HepG2 (cell line): ENCODE results near the gene FBXL22. TPM values are rescaled to one million over a fixed set of nuclear protein-coding genes. Genes with fewer than 3 reads are reported as not detected.
A peak's percentile ranks its signal among the peaks of the same experiment; 100 is the strongest.

Experiments
- AGO1 ChIP-seq: fragments of 200-400 bp; formaldehyde crosslinking; IDR thresholded peaks from 2 replicates; pipeline ENCODE4 v1.6.1; 2017; ENCODE audit warnings: mild to moderate bottlenecking, low read depth, low read length, moderate library complexity; ENCODE audit not compliant: poor library complexity, severe bottlenecking
- FOXK1 ChIP-seq: sonication (generic); formaldehyde crosslinking; IDR thresholded peaks from 2 replicates; pipeline ENCODE4 v1.4.0; 2020; ENCODE audit warnings: low read depth, missing genetic modification reagents, borderline replicate concordance
- NFE2L1 ChIP-seq: sonication (generic); formaldehyde crosslinking; IDR thresholded peaks from 2 replicates; pipeline ENCODE4 v1.4.0; 2020; ENCODE audit warnings: missing genetic modification reagents, mild to moderate bottlenecking, borderline replicate concordance
- NR2F1 ChIP-seq, 2 experiments: fragments of 450-650 bp in 1 of 2; formaldehyde crosslinking in 1 of 2; IDR thresholded peaks; 2 replicates each; pipeline versions ENCODE4 v1.5.0 to v1.6.1; 2016 to 2020; ENCODE audit warnings: mild to moderate bottlenecking in 1 of 2, missing compliant biosample characterization in 1 of 2, missing genetic modification reagents in 1 of 2, moderate library complexity in 1 of 2
- NR2F6 ChIP-seq, 2 experiments: IDR thresholded peaks; 2 replicates each; pipeline ENCODE4 v1.6.1; 2016; ENCODE audit warnings: antibody characterized with exemption in 1 of 2, mild to moderate bottlenecking in 1 of 2
- RXRA ChIP-seq: sonication (generic); formaldehyde crosslinking; IDR thresholded peaks from 2 replicates; pipeline ENCODE4 v1.5.1; 2020; ENCODE audit warnings: missing genetic modification reagents
- SP5 ChIP-seq: IDR thresholded peaks from 2 replicates; pipeline ENCODE4 v1.6.1; 2016; ENCODE audit warnings: low read depth, borderline replicate concordance
- ZNF256 ChIP-seq: sonication (generic); formaldehyde crosslinking; conservative IDR thresholded peaks from 2 replicates; pipeline ENCODE4 v1.4.0; 2020; ENCODE audit warnings: missing genetic modification reagents
- polyA plus RNA-seq, 8 experiments: library from polyadenylated mRNA; depleted of rRNA in 3 of 8; stranded (reverse) in 7 of 8; unstranded in 1 of 8; fragments of >200 nt; fragmentation: Illumina TruSeq in 4 of 8; extraction: Trizol in 4 of 8; gene quantifications; 2 replicates each; pipeline versions ENCODE4 v1.2.1 to v1.2.3, GENCODE V29; 2011 to 2016; ENCODE audit warnings: low read depth in 4 of 8, missing spikeins in 1 of 8, mixed read lengths in 1 of 8; ENCODE audit not compliant: insufficient read depth in 1 of 8
- total RNA-seq, 5 experiments: library from RNA; depleted of rRNA; stranded (reverse); fragments of >200 nt; fragmentation: Illumina TruSeq; extraction: Trizol; gene quantifications; 2 replicates each; pipeline ENCODE4 v1.2.3, GENCODE V29; 2016; ENCODE audit warnings: low read depth in 1 of 5
- TF ChIP-seq, protein P1 (sequence below), 2 experiments: sonication (generic) in 1 of 2; formaldehyde crosslinking in 1 of 2; IDR thresholded peaks; 2 replicates each; pipeline versions ENCODE4 v1.4.0 to v1.6.1; 2016 to 2020; ENCODE audit warnings: borderline replicate concordance in 1 of 2, low read depth in 1 of 2, mild to moderate bottlenecking in 1 of 2, missing genetic modification reagents in 1 of 2
- TF ChIP-seq, protein P2 (sequence below), 2 experiments: fragments of 450-650 bp in 1 of 2; sonication (generic) in 1 of 2; formaldehyde crosslinking in 1 of 2; IDR thresholded peaks; 2 replicates each; pipeline versions ENCODE4 v1.6.1 to v1.8.0; 2016 to 2022; ENCODE audit warnings: antibody characterized with exemption in 1 of 2, mild to moderate bottlenecking in 1 of 2, missing genetic modification reagents in 1 of 2

The FBXL22 gene
- total and polyA plus RNA-seq, 2 of the 13 experiments (the other 11 are each of a cell fraction or from before 2014, with no cell fraction given): 0.15 to 0.33 TPM

DNA sequence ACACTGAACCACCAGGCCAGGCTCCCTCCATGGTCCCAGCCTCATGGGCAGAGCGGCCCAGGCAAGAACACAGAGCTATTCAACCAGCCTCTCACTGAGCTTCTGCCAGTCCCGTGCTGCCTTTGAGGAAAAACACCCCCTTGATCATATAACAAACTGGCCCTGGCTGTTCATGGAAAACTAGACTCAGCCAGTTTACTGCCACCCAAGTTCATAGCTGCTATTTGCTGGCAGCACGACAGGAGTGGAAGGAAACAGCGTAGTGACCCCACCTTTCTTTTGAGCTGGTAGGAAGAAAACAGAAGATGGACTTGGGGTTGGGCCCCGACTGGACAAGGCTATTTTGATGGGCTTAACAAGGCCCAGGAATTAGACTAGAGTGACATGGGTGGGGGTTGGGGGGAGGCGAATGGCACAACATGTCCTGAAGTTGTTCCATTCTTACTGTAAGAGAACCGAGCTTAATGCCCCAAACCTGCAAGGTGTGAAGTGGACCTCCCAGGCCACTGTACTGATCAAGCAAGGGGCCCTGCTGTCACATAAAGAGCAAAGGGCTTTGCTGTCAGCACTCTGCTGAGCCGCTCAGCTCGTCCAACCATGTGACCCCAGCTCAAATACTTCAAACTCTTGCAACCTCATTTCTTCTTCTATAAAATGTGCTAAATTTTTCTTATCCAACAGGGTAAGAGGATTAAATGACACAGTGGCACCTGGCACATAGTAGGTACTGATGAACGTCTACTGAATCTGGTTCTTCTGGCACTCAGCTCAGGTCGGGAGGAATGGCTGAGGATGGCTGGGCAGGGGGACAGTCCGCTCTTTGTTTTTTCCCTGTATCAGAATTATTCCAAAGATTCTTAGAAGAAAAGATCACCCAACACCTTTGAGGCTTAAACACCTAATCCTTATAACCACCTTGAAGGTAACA, 1.6 kb downstream of the FBXL22 start (continued):
- TF ChIP-seq NR2F1 (CRISPR knock-in tag; IDR thresholded peaks at IDR 0.05) (no peak), FOXK1 (CRISPR knock-in tag) (no peak), ZNF256 (CRISPR knock-in tag) (no peak), NFE2L1 (CRISPR knock-in tag) (no peak), NR2F6 (IDR thresholded peaks at IDR 0.05) (no peak), NR2F6 (CRISPR knock-in tag; IDR thresholded peaks at IDR 0.05) (0 out of 2 replicates have a peak, but pooled peaks have one; percentile 16), AGO1 (no peak), SP5 (CRISPR knock-in tag) (no peak), RXRA (CRISPR knock-in tag) (no peak; the same call in 1 of the 2 replicates)
- TF ChIP-seq, protein P1, sequence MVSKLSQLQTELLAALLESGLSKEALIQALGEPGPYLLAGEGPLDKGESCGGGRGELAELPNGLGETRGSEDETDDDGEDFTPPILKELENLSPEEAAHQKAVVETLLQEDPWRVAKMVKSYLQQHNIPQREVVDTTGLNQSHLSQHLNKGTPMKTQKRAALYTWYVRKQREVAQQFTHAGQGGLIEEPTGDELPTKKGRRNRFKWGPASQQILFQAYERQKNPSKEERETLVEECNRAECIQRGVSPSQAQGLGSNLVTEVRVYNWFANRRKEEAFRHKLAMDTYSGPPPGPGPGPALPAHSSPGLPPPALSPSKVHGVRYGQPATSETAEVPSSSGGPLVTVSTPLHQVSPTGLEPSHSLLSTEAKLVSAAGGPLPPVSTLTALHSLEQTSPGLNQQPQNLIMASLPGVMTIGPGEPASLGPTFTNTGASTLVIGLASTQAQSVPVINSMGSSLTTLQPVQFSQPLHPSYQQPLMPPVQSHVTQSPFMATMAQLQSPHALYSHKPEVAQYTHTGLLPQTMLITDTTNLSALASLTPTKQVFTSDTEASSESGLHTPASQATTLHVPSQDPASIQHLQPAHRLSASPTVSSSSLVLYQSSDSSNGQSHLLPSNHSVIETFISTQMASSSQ (IDR thresholded peaks at IDR 0.05; ENCODE audit: low read depth): no peak
- TF ChIP-seq, protein P1 (CRISPR knock-in tag; IDR thresholded peaks at IDR 0.05; ENCODE audit: borderline replicate concordance): no peak
- TF ChIP-seq, protein P2, sequence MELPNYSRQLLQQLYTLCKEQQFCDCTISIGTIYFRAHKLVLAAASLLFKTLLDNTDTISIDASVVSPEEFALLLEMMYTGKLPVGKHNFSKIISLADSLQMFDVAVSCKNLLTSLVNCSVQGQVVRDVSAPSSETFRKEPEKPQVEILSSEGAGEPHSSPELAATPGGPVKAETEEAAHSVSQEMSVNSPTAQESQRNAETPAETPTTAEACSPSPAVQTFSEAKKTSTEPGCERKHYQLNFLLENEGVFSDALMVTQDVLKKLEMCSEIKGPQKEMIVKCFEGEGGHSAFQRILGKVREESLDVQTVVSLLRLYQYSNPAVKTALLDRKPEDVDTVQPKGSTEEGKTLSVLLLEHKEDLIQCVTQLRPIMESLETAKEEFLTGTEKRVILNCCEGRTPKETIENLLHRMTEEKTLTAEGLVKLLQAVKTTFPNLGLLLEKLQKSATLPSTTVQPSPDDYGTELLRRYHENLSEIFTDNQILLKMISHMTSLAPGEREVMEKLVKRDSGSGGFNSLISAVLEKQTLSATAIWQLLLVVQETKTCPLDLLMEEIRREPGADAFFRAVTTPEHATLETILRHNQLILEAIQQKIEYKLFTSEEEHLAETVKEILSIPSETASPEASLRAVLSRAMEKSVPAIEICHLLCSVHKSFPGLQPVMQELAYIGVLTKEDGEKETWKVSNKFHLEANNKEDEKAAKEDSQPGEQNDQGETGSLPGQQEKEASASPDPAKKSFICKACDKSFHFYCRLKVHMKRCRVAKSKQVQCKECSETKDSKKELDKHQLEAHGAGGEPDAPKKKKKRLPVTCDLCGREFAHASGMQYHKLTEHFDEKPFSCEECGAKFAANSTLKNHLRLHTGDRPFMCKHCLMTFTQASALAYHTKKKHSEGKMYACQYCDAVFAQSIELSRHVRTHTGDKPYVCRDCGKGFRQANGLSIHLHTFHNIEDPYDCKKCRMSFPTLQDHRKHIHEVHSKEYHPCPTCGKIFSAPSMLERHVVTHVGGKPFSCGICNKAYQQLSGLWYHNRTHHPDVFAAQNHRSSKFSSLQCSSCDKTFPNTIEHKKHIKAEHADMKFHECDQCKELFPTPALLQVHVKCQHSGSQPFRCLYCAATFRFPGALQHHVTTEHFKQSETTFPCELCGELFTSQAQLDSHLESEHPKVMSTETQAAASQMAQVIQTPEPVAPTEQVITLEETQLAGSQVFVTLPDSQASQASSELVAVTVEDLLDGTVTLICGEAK (IDR thresholded peaks at IDR 0.05): no peak
- TF ChIP-seq, protein P2 (CRISPR knock-in tag; IDR thresholded peaks at IDR 0.05): no peak
